ENCODE results near the gene TMEM38A. TPM values are rescaled to one million over a fixed set of nuclear protein-coding genes. Genes with fewer than 3 reads are reported as not detected.
A peak's percentile ranks its signal among the peaks of the same experiment; 100 is the strongest.
"Not testable (repeated sequence)": the region's sequence is repeated elsewhere in the genome, so short reads cannot be mapped to it uniquely, and the experiment has no call there.

TMEM38A gene
- total and polyA plus RNA-seq, 2 experiments from 2014 or later, result 28.3 to 41.1 TPM

DNA sequence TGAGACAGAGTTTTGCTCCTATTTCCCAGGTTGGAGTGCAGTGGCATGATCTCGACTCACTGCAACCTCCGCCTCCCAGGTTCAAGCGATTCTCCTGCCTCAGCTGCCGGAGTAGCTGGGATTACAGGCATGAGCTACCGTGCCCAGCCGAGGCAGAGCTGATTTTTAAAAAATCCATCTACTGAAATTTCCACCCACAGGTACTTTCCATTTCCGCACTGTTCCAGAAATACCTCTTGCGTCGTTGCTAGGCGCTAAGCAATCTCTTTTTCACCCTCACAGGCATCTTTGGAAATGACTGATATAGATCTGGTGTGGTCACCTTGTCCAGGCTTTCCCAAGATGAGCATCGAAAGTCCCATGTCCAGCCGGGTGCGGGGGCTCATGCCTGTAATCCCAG, 9.4 kb downstream of the TMEM38A start:
- H3K9me3 ChIP-seq (ENCODE audit: low read depth), result no peaks in the 10 kb centered on the region
- H3K4me1 ChIP-seq (ENCODE audit: low read depth), result no peaks in the 10 kb centered on the region
- H3K27ac ChIP-seq, result no peak overlapping the region
- no peaks in the 10 kb centered on the region for H3K36me3 ChIP-seq
- no peak overlapping the region for H3K4me3 ChIP-seq
- no peaks in the 10 kb centered on the region for H3K27me3 ChIP-seq
- TF ChIP-seq, protein P1, sequence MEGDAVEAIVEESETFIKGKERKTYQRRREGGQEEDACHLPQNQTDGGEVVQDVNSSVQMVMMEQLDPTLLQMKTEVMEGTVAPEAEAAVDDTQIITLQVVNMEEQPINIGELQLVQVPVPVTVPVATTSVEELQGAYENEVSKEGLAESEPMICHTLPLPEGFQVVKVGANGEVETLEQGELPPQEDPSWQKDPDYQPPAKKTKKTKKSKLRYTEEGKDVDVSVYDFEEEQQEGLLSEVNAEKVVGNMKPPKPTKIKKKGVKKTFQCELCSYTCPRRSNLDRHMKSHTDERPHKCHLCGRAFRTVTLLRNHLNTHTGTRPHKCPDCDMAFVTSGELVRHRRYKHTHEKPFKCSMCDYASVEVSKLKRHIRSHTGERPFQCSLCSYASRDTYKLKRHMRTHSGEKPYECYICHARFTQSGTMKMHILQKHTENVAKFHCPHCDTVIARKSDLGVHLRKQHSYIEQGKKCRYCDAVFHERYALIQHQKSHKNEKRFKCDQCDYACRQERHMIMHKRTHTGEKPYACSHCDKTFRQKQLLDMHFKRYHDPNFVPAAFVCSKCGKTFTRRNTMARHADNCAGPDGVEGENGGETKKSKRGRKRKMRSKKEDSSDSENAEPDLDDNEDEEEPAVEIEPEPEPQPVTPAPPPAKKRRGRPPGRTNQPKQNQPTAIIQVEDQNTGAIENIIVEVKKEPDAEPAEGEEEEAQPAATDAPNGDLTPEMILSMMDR (IDR thresholded peaks at IDR 0.05; ENCODE audit: low read depth, low read length), result no peak
- DNase-seq (ENCODE audit: low read depth in 1 of 2, low spot score in 1 of 2), result no peak

DNA sequence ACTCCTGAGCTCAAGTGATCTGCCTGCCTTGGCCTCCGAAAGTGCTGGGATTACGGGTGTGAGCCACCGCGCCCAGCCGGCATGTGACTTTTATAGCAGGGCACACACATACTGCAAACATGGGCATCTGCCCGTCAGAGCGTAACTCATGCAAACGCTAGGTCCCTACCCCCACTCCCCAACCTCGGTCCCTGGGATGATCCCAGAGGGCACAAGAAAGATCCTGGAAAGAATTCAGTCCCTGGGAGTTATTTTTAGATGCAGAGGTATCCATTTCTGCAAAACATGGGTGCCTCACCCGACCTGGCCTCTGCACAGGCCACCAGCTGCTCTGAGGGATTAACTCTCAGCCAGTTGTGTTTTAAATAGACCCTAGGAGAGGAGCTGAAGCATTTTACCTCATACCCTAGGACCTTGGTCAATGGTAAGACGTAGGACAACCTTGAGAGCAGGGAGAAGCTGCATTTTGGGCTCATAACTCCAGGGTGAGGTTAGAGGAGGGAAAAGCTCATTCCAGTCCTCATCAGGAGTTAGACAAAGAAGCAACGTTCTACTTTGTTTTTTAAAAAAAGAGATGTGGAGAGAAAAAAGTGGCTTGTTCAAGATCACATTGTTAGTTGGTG, 10.8 kb downstream of the TMEM38A start:
- Histone ChIP-seq H3K9me3 (ENCODE audit: low read depth) (no peaks in the 10 kb centered on the region), H3K4me1 (ENCODE audit: low read depth) (no peaks in the 10 kb centered on the region), H3K27me3 (no peaks in the 10 kb centered on the region), H3K4me3 (no peak overlapping the region), H3K36me3 (no peaks in the 10 kb centered on the region), H3K27ac (peak overlapping the region; percentile 68)
- DNase-seq (ENCODE audit: low read depth in 1 of 2, low spot score in 1 of 2), result peak in 1 of 2 donors; percentile 18
- TF ChIP-seq, protein P1 (IDR thresholded peaks at IDR 0.05; ENCODE audit: low read depth, low read length), result no peak

DNA sequence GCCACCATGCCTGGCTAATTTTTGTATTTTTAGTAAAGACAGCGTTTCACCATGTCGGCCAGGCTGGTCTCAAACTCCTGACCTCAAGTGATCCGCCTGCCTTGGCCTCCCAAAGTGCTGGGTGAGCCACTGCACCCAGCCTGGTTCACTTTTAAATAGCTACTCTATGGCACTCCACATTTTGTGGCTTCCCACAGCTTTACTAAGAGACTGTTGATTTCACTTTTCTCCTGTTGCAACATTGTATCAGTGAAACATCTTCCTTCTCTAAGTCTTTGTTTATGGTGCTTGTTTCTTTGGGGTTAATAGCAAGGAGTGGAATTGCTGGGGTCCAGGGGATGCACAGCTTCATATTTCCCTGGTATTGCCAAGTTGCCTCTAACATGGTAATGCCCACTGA, 12.3 kb downstream of the TMEM38A start:
- Histone ChIP-seq H3K27ac (no peak overlapping the region), H3K4me3 (no peak overlapping the region), H3K4me1 (ENCODE audit: low read depth) (no peaks in the 10 kb centered on the region), H3K36me3 (no peaks in the 10 kb centered on the region), H3K9me3 (ENCODE audit: low read depth) (no peaks in the 10 kb centered on the region), H3K27me3 (no peaks in the 10 kb centered on the region)
- no peak for DNase-seq (ENCODE audit: low read depth in 1 of 2, low spot score in 1 of 2)
- TF ChIP-seq, protein P1 (IDR thresholded peaks at IDR 0.05; ENCODE audit: low read depth, low read length), result no peak

DNA sequence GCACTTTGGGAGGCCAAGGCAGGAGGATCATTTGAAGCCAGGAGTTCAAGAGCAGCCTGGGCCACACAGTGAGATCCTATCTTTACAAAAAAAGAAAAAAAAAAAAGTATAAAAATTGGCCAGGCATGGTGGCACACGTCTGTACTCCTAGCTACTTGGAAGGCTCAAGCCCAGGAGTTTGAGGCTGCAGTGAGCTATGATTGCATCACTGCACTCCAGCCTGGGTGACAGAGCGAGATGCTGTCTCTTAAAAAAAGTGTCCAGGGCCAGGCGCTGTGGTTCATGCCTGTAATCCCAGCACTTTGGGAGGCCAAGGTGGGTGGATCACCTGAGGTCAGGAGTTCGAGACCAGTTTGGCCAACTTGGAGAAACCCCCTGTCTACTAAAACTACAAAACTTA, 12.9 kb downstream of the TMEM38A start:
- H3K36me3 ChIP-seq; DNase-seq (ENCODE audit: low read depth in 1 of 2, low spot score in 1 of 2); H3K4me3 ChIP-seq; H3K9me3 ChIP-seq (ENCODE audit: low read depth); H3K27ac ChIP-seq; H3K4me1 ChIP-seq (ENCODE audit: low read depth); H3K27me3 ChIP-seq: not testable (repeated sequence)

DNA sequence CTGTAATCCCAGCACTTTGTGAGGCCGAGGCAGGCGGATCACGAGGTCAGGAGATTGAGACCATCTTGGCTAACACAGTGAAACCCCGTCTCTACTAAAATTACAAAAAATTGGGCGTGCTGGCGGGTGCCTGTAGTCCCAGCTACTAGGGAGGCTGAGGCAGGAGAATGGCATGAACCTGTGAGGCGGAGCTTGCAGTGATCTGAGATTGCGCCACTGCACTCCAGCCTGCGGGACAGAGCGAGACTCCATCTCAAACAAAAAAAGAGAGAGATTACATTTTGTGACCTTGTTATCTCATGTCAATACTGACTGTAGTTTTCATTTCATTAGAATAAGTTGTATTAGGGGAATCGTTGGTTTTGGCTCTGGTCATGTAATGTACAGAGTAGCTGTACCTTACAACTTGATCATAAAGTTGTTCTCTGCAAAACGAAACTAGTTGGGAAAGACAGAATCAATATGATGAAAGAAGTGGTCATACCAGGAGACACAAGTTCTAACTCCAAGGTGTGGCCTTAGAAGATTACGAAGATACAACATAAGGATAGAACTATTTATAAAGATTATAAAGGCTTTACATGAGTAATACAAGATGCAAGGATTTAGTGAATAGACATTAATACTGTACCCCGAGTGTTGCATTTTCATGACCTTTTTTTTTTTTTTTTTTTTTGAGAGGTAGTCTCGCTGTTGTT, 15.3 kb downstream of the TMEM38A start:
- TF ChIP-seq, protein P1 (IDR thresholded peaks at IDR 0.05; ENCODE audit: low read depth, low read length), result no peak
- Histone ChIP-seq H3K36me3 (peaks cover 5% of the 10 kb centered on the region), H3K27me3 (no peaks in the 10 kb centered on the region), H3K27ac (no peak overlapping the region), H3K9me3 (ENCODE audit: low read depth) (no peaks in the 10 kb centered on the region), H3K4me1 (ENCODE audit: low read depth) (no peaks in the 10 kb centered on the region), H3K4me3 (no peak overlapping the region)
- DNase-seq (ENCODE audit: low read depth in 1 of 2, low spot score in 1 of 2), result no peak

DNA sequence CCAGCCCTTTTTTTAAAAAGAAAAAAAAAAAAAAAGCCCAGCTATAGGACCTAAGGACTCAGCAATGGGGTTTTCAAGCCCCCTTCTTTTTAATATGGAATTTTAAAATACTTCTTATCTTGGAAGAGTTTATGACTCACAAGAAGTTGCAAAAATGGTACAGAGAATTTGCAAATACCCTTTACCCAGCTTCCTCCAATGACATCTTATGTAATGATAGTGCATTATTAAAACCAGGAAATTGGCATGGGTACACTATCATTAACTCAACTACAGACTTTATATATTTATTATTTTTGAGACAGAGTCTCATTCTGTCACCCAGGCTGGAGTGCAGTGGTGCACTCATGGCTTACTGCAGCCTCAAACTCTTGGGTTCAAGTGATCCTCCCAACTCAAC, 16.1 kb downstream of the TMEM38A start:
- TF ChIP-seq, protein P1 (IDR thresholded peaks at IDR 0.05; ENCODE audit: low read depth, low read length), result no peak
- no peaks in the 10 kb centered on the region for H3K4me1 ChIP-seq (ENCODE audit: low read depth)

More for the DNA sequence above, 16.1 kb downstream of the TMEM38A start:
- peaks cover 5% of the 10 kb centered on the region for H3K36me3 ChIP-seq
- no peak overlapping the region for H3K4me3 ChIP-seq
- peak in 1 of 2 donors; percentile 6 for DNase-seq (ENCODE audit: low read depth in 1 of 2, low spot score in 1 of 2)
- H3K9me3 ChIP-seq (ENCODE audit: low read depth), result no peaks in the 10 kb centered on the region
- no peak overlapping the region for H3K27ac ChIP-seq
- H3K27me3 ChIP-seq, result no peaks in the 10 kb centered on the region

All from cardiac muscle cell (in vitro differentiated cells and primary cell).